Stimulated activated CD8-positive, alpha-beta memory T cell treated with anti-CD3 and anti-CD28 coated beads, Interleukin-7, amount 100 ng/mL, for 1 hour (primary cell): ENCODE data around the gene DDX4.
"Not testable (repeated sequence)": the region's sequence is repeated elsewhere in the genome, so short reads cannot be mapped to it uniquely, and the experiment has no call there.

Experiments
- DNase-seq, 2 donors: peaks; one replicate each; pipeline ENCODE4 v3.0.0-alpha.2; 2020; ENCODE audit warnings: low read depth in 2 of 2

Gene DDX4

GRCh38 chr5:55737793-55738192 is at the start of gene DDX4:
Gene DDX4, plus strand, starts transcription at chr5:55738061. Its CDS starts 903 bp downstream, at chr5:55738964.
- DNase-seq = no peak

GRCh38 chr5:55691265-55692105 is 46.4 kb upstream of the DDX4 start:
- no peak for DNase-seq

GRCh38 chr5:55692106-55692417 is 45.8 kb upstream of the DDX4 start:
- DNase-seq = no peak

GRCh38 chr5:55692509-55692908 is 45.4 kb upstream of the DDX4 start:
- no peak for DNase-seq

- no peak for DNase-seq
Observed at GRCh38 chr5:55694152-55694830, 43.6 kb upstream of the DDX4 start.

GRCh38 chr5:55696704-55697103 is 41.2 kb upstream of the DDX4 start:
- not testable (repeated sequence) for DNase-seq

- DNase-seq = no peak
Observed at GRCh38 chr5:55699041-55699688, 38.7 kb upstream of the DDX4 start.

GRCh38 chr5:55700745-55701144 is 37.1 kb upstream of the DDX4 start:
- no peak for DNase-seq

- DNase-seq = no peak
Observed at GRCh38 chr5:55701462-55702103, 36.3 kb upstream of the DDX4 start.

- DNase-seq = no peak
Observed at GRCh38 chr5:55702598-55703345, 35.1 kb upstream of the DDX4 start.

GRCh38 chr5:55706230-55706629 is 31.6 kb upstream of the DDX4 start:
- no peak for DNase-seq

GRCh38 chr5:55708732-55709131 is 29.1 kb upstream of the DDX4 start:
- DNase-seq = no peak

- no peak for DNase-seq
Observed at GRCh38 chr5:55711507-55712022, 26.3 kb upstream of the DDX4 start.

- DNase-seq = peak; percentile 82 to 84
Observed at GRCh38 chr5:55712023-55712859, 25.6 kb upstream of the DDX4 start, which contains the start of gene SLC38A9. Gene SLC38A9, minus strand, starts transcription at chr5:55712324. Its CDS starts 14,366 bp downstream, at chr5:55697958.

GRCh38 chr5:55713871-55714270 is 24.0 kb upstream of the DDX4 start:
- no peak for DNase-seq

- DNase-seq = no peak
Observed at GRCh38 chr5:55714339-55714738, 23.5 kb upstream of the DDX4 start.

GRCh38 chr5:55714749-55715148 is 23.1 kb upstream of the DDX4 start:
- DNase-seq = no peak

GRCh38 chr5:55715519-55716078 is 22.3 kb upstream of the DDX4 start:
- no peak for DNase-seq

GRCh38 chr5:55719026-55719425 is 18.8 kb upstream of the DDX4 start:
- DNase-seq = not testable (repeated sequence)

GRCh38 chr5:55720188-55720703 is 17.6 kb upstream of the DDX4 start:
- no peak for DNase-seq
